ENCODE results near the gene USP16.

The USP16 gene

GRCh38 chr21:29084372-29084771, 59.9 kb downstream of the USP16 start:
- DNase-seq = no peak

- no peak for DNase-seq
These were observed 60.8 kb downstream of the USP16 start for GRCh38 chr21:29085106-29085752.

DNA sequence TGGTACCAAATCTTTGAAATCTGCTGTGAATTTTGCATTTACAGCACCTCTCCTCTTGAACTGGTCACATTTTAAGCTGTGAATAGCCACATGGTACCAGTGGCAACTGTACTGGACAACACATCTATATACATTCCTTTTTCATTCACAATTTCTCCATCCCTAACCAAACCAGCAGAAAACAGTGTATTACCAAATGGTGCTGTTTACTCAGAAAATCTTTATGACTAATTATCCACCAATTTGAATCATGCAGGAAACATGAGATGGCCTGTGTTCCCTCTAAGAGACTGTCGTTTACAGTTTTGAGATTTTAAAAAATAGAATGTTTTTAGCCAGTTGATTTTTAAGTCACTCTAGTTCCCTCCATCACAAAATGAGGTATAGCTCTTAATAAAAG, 66.6 kb downstream of the USP16 start:
- DNase-seq = no peak

DNA sequence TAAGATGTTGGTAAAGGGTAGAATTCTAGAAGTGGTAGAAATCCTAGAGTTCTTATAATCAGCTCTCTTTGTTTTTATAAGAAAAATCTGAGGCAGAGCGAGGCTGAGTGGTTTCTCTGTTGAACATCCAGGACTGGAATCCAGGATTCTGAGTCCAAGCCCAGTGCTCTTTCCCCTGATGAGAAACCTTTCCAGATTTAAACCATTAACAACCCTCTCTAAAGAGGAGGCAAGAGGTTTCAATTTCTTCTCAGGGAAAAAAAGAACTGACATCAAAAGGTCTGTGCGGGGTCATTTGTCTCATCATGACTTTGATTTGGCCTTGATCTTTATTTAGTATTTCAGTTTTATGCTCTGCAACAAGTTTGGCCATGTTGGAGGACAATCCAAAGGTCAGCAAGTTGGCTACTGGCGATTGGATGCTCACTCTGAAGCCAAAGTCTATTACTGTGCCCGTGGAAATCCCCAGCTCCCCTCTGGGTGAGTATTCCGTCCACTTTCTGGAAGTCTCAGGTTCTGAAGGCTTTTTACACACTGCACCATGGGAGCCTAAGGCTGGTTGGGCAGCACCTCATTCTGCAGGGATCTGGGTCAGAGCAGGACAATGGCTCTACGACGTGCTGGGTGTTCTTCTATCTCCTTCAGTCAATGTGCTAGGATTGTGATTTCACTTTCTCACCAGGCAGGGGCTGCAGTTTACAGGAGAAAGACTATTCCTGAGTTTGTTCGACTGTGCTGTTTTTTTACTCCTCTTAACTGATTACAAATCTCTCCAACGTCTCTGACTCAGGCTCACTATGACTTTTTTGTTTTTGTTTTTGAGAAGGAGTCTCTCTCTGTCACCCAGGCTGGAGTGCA, 67.9 kb downstream of the USP16 start:
- no peak for DNase-seq

DNA sequence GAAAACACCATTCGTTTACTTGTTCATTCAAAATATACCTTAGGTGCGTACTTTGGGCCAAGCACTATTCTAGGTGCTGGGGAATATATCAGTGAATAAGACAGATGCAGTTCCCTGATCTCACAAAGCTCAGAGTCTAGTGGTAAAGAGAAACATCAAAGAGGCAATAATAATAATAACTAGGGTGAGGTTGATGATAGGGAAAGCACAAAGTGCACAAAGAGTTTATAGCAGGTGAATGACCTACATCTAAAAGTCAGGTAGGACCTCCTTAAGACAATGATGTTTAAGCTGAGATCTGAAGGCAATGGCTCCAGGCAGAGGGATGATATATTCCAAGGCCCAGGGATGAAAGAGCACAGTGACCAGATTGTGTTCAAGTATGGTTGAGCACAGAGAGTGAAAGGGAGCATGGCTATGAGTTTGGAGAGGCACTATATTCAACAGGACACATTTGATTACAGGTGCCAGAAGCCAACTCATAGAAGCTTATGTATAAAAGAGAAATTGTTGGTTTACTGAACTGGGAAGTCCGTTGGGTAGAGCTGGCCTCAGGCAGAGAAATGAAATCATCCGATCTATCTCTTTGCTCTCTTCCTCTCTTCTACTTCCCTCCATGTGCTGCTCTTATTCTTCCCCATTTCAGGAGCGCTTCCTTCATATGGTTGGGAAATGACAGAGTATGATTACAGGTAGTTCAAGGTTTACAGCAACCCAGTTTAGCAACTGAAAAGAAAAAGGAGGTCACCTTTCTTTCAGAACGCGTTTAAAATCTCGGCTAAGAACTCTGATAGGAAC, 71.9 kb downstream of the USP16 start:
- no peak for DNase-seq

GRCh38 chr21:29098156-29098555, 73.7 kb downstream of the USP16 start:
- DNase-seq = no peak

DNA sequence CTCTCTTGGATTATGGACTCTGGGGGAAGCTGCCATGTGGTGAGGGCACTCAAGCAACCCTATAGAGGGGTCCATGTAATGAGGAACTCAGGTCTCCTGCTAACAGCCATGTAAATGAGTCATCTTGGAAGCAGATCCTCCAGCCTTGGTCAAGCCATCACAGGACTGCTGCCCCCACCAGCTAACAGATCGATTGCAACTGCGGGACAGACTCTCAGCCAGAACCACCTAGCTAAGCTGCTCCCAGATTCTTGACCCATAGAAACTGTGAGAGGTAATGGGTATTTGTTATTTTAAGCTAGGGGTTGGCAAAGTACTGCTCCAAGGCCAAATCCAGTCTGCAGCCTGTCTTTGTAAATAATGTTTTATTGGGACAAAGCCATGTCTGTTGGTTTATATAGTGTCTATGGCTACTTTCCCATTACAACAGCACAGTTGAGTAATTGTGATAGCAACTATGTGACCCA, 78.4 kb downstream of the USP16 start:
- no peak for DNase-seq

Measured in stimulated activated CD4-positive, alpha-beta T cell treated with anti-CD3 and anti-CD28 coated beads, Interleukin-2, amount 100 ng/mL, for 48 hours (primary cell).